Left colon (tissue), 2 donors: Measurements from ENCODE around the gene VAMP3. TPM values are rescaled to one million over a fixed set of nuclear protein-coding genes. Genes with fewer than 3 reads are reported as not detected.

ENCODE experiments used
- ATAC-seq: fragments of 200-7000 bp; cut with Tn5 transposase; one replicate; pipeline ENCODE4 v1.9.1; 2020; ENCODE audit warnings: mild to moderate bottlenecking, moderate library complexity
- DNase-seq, 2 donors: peaks; one replicate each; pipeline ENCODE4 v3.0.0-alpha.2; 2020
- intact Hi-C, 2 donors: fragments of 100-400 bp; cut with DNase I in 1 of 2; cut with micrococcal nuclease in 1 of 2; formaldehyde crosslinking; loops; one replicate each; pipeline versions ENCODE4 v1.11.2 to v1.14.0; 2022; cut with DNase I, micrococcal nuclease
- long read RNA-seq: library from polyadenylated mRNA; unstranded; transcript quantifications from one replicate; pipeline ENCODE4 v2.0.0, GENCODE V29; 2021
- total RNA-seq, 2 donors: library from RNA; stranded (reverse); fragmentation: NEBNext Ultra II Directional; extraction: Animal tissue kit (Norgen Biotek cat#: 25700); gene quantifications; one replicate each; pipeline ENCODE4 v1.2.1, GENCODE V29; 2021
- donor health status: DM: no; HTN: no; CAD: no.
- donor health status: DM: yes; HTN: yes; CAD: no.

VAMP3 gene
- total RNA-seq: 100 to 1,000 TPM in 1 of 2 donors, 10 to 100 TPM in 1; 90.9 to 100 TPM
- long read RNA-seq, transcript VAMP3-201 (5 exons, 2,205 nt): major isoform, 103 of 120 reads
- long read RNA-seq, partial matches to known transcripts: 13 of 120 reads
- long read RNA-seq, other reads (novel, unspliced or antisense): 2 of 120 reads

GRCh38 chr1:7770997-7771822 lies at the start of gene VAMP3:
Gene VAMP3, plus strand, starts transcription at chr1:7771296. Its CDS starts 88 bp downstream, at chr1:7771384.
- peak; percentile 86 to 93 for DNase-seq
- intact Hi-C loops: no loop called here
- ATAC-seq: peak; percentile 96

GRCh38 chr1:7721940-7722669 lies 49.0 kb upstream of the VAMP3 start:
- ATAC-seq: no peak
- intact Hi-C loops: no loop called here

GRCh38 chr1:7722670-7723012 lies 48.5 kb upstream of the VAMP3 start:
- intact Hi-C loops: no loop called here
- no peak for ATAC-seq
- no peak for DNase-seq

More at GRCh38 chr1:7721940-7722669, 49.0 kb upstream of the VAMP3 start:
- DNase-seq: no peak

GRCh38 chr1:7726623-7727022 lies 44.5 kb upstream of the VAMP3 start:
- intact Hi-C loops: no loop called here
- ATAC-seq (no peak), DNase-seq (no peak)

- intact Hi-C loops: no loop called here
- no peak for ATAC-seq
- no peak for DNase-seq
These were observed 43.2 kb upstream of the VAMP3 start for GRCh38 chr1:7727809-7728471.

- no peak for ATAC-seq
- DNase-seq: no peak
- intact Hi-C loops: no loop called here
These were observed 41.3 kb upstream of the VAMP3 start for GRCh38 chr1:7729761-7730160.

GRCh38 chr1:7732331-7732730 lies 38.8 kb upstream of the VAMP3 start:
- no peak for ATAC-seq
- no peak for DNase-seq
- intact Hi-C loops: no loop called here

- no peak for ATAC-seq
- no peak for DNase-seq
- intact Hi-C loops: no loop called here
These were observed 37.8 kb upstream of the VAMP3 start for GRCh38 chr1:7733276-7733675.

GRCh38 chr1:7738044-7738443 lies 33.1 kb upstream of the VAMP3 start:
- intact Hi-C loops: no loop called here
- DNase-seq: no peak
- no peak for ATAC-seq

GRCh38 chr1:7743346-7743745 lies 27.8 kb upstream of the VAMP3 start:
- DNase-seq: no peak
- ATAC-seq: no peak
- intact Hi-C loops: no loop called here

GRCh38 chr1:7744882-7745281 lies 26.2 kb upstream of the VAMP3 start:
- ATAC-seq (no peak), DNase-seq (no peak)
- intact Hi-C loops: no loop called here

GRCh38 chr1:7745783-7746182 lies 25.3 kb upstream of the VAMP3 start:
- DNase-seq: no peak
- intact Hi-C loops: no loop called here

GRCh38 chr1:7747605-7748004 lies 23.5 kb upstream of the VAMP3 start:
- DNase-seq (no peak), ATAC-seq (no peak)
- intact Hi-C loops: no loop called here

More at GRCh38 chr1:7745783-7746182, 25.3 kb upstream of the VAMP3 start:
- no peak for ATAC-seq

GRCh38 chr1:7749126-7749525 lies 22.0 kb upstream of the VAMP3 start:
- intact Hi-C loops: no loop called here
- ATAC-seq (no peak), DNase-seq (no peak)

- no peak for DNase-seq
- no peak for ATAC-seq
- intact Hi-C loops: loop anchor here (5.0 kb wide), 1 partner anchor 84 kb away; no protein-coding TSS in a partner anchor
These were observed 19.9 kb upstream of the VAMP3 start for GRCh38 chr1:7751174-7751573.

- peak in 1 of 2 donors; percentile 72 for DNase-seq
- peak; percentile 58 for ATAC-seq
- intact Hi-C loops: loop anchor here (5.0 kb wide), 1 partner anchor 85 kb away; no protein-coding TSS in a partner anchor
These were observed 18.3 kb upstream of the VAMP3 start for GRCh38 chr1:7752512-7753417.

- ATAC-seq: no peak
- intact Hi-C loops: loop anchor here (5.0 kb wide), 1 partner anchor 86 kb away; no protein-coding TSS in a partner anchor
- no peak for DNase-seq
These were observed 17.5 kb upstream of the VAMP3 start for GRCh38 chr1:7753641-7754040.

- intact Hi-C loops: loop anchor here (5.0 kb wide), 1 partner anchor 87 kb away; no protein-coding TSS in a partner anchor
- ATAC-seq (no peak), DNase-seq (no peak)
These were observed 16.9 kb upstream of the VAMP3 start for GRCh38 chr1:7754234-7754633.
